Ovary (tissue), 3 donors: ENCODE data around the gene SPEG.

Source experiments
- CTCF ChIP-seq, 3 donors: fragments of 450-650 bp in 2 of 3; fragments of 200-600 bp in 1 of 3; IDR thresholded peaks; one replicate each; pipeline versions ENCODE4 v1.5.1 to v1.8.0; 2016 to 2022; ENCODE audit warnings: antibody characterized with exemption in 3 of 3, mild to moderate bottlenecking in 1 of 3
- POLR2A ChIP-seq: fragments of 450-650 bp; IDR thresholded peaks from one replicate; pipeline ENCODE4 v1.6.1; 2017; ENCODE audit warnings: antibody characterized with exemption, mild to moderate bottlenecking, moderate library complexity
- donor health status: DM: no; HTN: no; CAD: no.

DNA sequence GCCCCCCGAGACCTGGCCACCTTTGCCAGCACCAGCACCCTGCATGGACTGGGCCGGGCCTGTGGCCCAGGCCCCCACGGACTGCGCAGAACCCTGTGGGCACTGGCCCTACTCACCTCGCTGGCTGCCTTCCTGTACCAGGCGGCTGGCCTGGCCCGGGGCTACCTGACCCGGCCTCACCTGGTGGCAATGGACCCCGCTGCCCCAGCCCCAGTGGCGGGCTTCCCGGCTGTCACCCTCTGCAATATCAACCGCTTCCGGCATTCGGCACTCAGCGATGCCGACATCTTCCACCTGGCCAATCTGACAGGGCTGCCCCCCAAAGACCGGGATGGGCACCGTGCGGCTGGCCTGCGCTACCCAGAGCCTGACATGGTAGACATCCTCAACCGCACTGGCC, 80.2 kb downstream of the SPEG start:
- TF ChIP-seq CTCF (IDR thresholded peaks at IDR 0.05) = no peak
- TF ChIP-seq POLR2A = no peak
